ENCODE data around the gene KCNJ1.

KCNJ1 gene

GRCh38 chr11:128819198-128819597 lies 47.9 kb downstream of the KCNJ1 start:
- DNase-seq, result no peak

GRCh38 chr11:128814856-128815705 lies 52.0 kb downstream of the KCNJ1 start:
- DNase-seq, result peak; percentile 37 to 72

GRCh38 chr11:128813729-128814128 lies 53.4 kb downstream of the KCNJ1 start:
- no peak for DNase-seq

- no peak for DNase-seq
These were observed 56.1 kb downstream of the KCNJ1 start for GRCh38 chr11:128810784-128811514.

GRCh38 chr11:128809128-128809527 lies 58.0 kb downstream of the KCNJ1 start:
- DNase-seq, result no peak

GRCh38 chr11:128807909-128808308 lies 59.2 kb downstream of the KCNJ1 start:
- no peak for DNase-seq

- DNase-seq, result no peak
These were observed 60.4 kb downstream of the KCNJ1 start for GRCh38 chr11:128806506-128807261.

- no peak for DNase-seq
These were observed 62.6 kb downstream of the KCNJ1 start for GRCh38 chr11:128804481-128804880.

- DNase-seq, result no peak
These were observed 63.4 kb downstream of the KCNJ1 start for GRCh38 chr11:128803449-128804245.

GRCh38 chr11:128803011-128803410 lies 64.1 kb downstream of the KCNJ1 start:
- no peak for DNase-seq

- DNase-seq, result peak; percentile 73 to 92
These were observed 64.6 kb downstream of the KCNJ1 start for GRCh38 chr11:128802358-128802981.

GRCh38 chr11:128800871-128801417 lies 66.2 kb downstream of the KCNJ1 start:
- no peak for DNase-seq

- DNase-seq, result peak; percentile 61 to 87
These were observed 70.8 kb downstream of the KCNJ1 start for GRCh38 chr11:128796270-128796669.

GRCh38 chr11:128790196-128790595 lies 76.9 kb downstream of the KCNJ1 start:
- peak; percentile 92 to 97 for DNase-seq

GRCh38 chr11:128789497-128790150 lies 77.5 kb downstream of the KCNJ1 start:
- peak in 1 of 2 experiments; percentile 74 for DNase-seq

Measured in NCI-H526 (cell line).